Progenitor cell of endocrine pancreas (in vitro differentiated cells): ENCODE results near the gene ARMC5. TPM values are rescaled to one million over a fixed set of nuclear protein-coding genes. Genes with fewer than 3 reads are reported as not detected.

Experiments used
- DNase-seq: peaks from one replicate; pipeline ENCODE4 v3.0.0; 2021; ENCODE audit warnings: low spot score; ENCODE audit not compliant: unreplicated experiment
- H3K27ac Mint-ChIP-seq: 2 replicates; pipeline ENCODE4 v1.8.0; 2021; ENCODE audit warnings: mild to moderate bottlenecking, moderate library complexity, mixed read lengths
- H3K27me3 Mint-ChIP-seq: 2 replicates; pipeline ENCODE4 v1.8.0; 2021; ENCODE audit warnings: mixed read lengths
- H3K36me3 Mint-ChIP-seq: 2 replicates; pipeline ENCODE4 v1.8.0; 2022; ENCODE audit warnings: mixed read lengths; ENCODE audit not compliant: insufficient read depth
- H3K4me1 Mint-ChIP-seq: 2 replicates; pipeline ENCODE4 v1.8.0; 2021; ENCODE audit warnings: low read depth, mixed read lengths
- H3K4me3 Mint-ChIP-seq: 2 replicates; pipeline ENCODE4 v1.8.0; 2021; ENCODE audit warnings: low read depth, mild to moderate bottlenecking, moderate library complexity, mixed read lengths
- H3K9me3 Mint-ChIP-seq: 2 replicates; pipeline ENCODE4 v1.8.0; 2021; ENCODE audit warnings: low read depth, mixed read lengths
- total RNA-seq: library from RNA; stranded (reverse); gene quantifications from 2 replicates; pipeline ENCODE4 v1.2.1, GENCODE V29; 2021
- TF ChIP-seq, protein P1 (sequence below): fragments of 200-600 bp; sonication (generic); IDR thresholded peaks from one replicate; pipeline ENCODE4 v1.5.0; 2021; ENCODE audit warnings: antibody characterized with exemption, mild to moderate bottlenecking; ENCODE audit not compliant: unreplicated experiment

Gene ARMC5
- total RNA-seq, 1 donor from 2014 or later: 14.8 TPM

DNA sequence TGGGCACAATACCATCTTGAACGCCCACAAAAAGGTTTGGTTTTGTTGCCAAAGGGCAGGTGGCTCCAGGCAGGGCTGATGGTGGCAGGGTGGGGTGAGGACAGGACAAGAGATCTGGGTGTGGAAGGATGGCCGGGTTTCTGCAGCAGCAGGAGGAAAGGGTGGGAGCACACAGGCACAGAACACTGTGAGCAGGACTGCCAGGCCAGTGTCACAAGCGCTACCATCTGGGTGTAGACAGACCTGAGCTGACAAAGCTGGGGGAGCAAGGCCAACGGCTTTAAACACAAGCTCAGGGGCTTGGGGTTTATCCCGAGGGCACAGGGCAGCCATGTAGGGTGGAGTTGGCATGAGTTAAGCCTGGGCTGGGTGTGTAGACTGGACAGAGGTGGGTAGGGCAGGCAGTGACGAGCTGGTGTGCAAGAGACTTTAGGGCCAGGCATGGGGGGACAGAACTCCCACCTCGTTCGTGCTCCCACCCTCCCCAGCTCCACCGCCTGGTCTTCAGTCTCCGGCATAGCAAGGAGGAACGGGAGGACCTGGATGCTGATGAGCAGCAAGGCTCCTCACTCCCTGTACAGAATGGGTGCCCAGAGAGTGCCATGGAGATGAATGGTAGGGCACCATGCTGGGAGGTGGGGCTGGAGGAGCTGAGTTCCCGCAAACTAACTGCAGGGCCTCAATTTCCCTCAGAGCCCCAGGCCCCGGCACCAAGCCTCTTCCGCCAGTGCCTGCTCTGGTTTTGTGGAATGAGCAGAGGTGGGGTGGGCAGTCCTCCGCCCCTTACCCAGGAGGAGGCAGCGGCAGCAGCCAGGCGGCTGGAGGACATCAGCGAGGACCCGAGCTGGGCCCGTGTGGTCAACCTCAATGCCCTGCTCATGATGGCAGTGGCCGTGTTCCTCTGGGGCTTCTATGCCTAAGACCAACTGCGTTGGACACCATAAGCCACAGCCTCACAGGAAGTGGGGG lies 30.6 kb downstream of the ARMC5 start:
- Mint-ChIP-seq H3K4me3 (no peak overlapping the region), H3K27me3 (peaks cover 39% of the 10 kb centered on the region), H3K36me3 (peaks cover 17% of the 10 kb centered on the region), H3K27ac (no peak overlapping the region), H3K9me3 (no peaks in the 10 kb centered on the region), H3K4me1 (peaks cover 6% of the 10 kb centered on the region)
- TF ChIP-seq, protein P1, sequence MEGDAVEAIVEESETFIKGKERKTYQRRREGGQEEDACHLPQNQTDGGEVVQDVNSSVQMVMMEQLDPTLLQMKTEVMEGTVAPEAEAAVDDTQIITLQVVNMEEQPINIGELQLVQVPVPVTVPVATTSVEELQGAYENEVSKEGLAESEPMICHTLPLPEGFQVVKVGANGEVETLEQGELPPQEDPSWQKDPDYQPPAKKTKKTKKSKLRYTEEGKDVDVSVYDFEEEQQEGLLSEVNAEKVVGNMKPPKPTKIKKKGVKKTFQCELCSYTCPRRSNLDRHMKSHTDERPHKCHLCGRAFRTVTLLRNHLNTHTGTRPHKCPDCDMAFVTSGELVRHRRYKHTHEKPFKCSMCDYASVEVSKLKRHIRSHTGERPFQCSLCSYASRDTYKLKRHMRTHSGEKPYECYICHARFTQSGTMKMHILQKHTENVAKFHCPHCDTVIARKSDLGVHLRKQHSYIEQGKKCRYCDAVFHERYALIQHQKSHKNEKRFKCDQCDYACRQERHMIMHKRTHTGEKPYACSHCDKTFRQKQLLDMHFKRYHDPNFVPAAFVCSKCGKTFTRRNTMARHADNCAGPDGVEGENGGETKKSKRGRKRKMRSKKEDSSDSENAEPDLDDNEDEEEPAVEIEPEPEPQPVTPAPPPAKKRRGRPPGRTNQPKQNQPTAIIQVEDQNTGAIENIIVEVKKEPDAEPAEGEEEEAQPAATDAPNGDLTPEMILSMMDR: no peak
- DNase-seq: no peak

DNA sequence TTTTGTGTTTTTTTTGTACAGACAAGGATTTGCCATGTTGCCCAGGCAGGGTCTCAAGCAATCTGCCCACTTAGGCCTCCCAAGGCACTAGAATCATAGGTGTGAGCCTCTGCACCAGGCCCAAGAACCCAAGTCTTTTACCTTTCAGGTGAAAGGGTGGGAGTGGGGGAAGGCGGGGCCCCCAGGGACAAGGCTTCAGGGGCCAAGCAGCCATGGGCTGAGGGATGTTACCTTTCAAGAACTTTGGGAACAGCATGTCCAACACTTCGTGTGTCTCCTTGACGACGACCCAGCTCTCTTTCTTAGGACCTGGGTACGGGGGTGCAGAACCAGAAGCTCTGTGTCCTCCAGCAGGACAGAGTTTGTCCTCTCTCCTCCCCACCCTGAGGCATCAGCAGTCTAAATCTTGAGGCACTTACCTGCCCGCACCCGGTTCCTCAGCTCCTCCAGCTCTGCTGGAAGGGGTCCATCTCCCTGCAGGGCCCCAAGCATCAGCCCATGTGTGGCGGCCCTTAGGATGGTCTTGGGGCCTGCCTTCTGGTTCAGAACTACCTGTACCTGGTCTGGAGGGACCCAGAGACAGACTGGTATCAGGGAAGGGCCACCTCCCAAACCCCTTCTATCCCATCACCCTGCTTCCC lies 32.6 kb downstream of the ARMC5 start:
- no peak overlapping the region for H3K4me3 Mint-ChIP-seq
- TF ChIP-seq, protein P1: no peak

DNA sequence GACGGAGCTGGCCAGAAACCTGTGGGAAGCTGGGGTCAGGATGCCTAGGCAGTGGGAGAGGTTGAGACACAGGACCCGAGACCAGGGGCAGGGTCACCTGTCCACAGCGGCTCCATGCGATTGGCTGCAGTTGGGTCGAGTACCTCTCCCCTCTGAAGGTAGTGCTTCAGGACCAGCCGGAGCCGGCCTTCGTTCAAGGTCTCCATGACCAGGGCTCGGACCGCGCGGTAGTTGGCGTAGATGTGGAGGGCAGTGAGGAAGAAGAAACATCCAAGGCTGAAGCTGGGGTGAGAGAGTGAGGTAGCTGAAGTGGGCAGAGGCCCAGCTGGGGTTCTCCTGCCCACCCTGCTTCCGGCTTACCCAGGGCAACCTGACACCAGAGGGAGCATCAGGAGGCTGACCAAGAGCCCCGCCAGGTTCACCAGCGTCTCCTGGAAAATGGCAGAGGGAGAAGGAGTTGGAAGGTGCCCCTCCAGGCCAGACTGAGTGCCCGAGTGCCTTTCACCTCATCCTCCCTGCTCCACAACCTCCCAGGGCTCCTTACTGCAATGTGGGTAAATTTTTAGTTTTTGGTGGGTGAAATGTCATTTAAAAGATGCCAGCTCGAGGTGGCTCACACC lies 34.3 kb downstream of the ARMC5 start:
- no peak for DNase-seq
- no peaks in the 10 kb centered on the region for H3K4me1 Mint-ChIP-seq
- H3K27ac Mint-ChIP-seq: no peak overlapping the region
- TF ChIP-seq, protein P1: no peak
- no peaks in the 10 kb centered on the region for H3K9me3 Mint-ChIP-seq
- no peak overlapping the region for H3K4me3 Mint-ChIP-seq
- peaks cover 11% of the 10 kb centered on the region for H3K27me3 Mint-ChIP-seq
- peaks cover 23% of the 10 kb centered on the region for H3K36me3 Mint-ChIP-seq

More for the DNA sequence above, 32.6 kb downstream of the ARMC5 start:
- peaks cover 17% of the 10 kb centered on the region for H3K36me3 Mint-ChIP-seq
- no peaks in the 10 kb centered on the region for H3K9me3 Mint-ChIP-seq
- DNase-seq: no peak
- peaks cover 20% of the 10 kb centered on the region for H3K27me3 Mint-ChIP-seq
- H3K4me1 Mint-ChIP-seq: peaks cover 3% of the 10 kb centered on the region
- H3K27ac Mint-ChIP-seq: no peak overlapping the region

DNA sequence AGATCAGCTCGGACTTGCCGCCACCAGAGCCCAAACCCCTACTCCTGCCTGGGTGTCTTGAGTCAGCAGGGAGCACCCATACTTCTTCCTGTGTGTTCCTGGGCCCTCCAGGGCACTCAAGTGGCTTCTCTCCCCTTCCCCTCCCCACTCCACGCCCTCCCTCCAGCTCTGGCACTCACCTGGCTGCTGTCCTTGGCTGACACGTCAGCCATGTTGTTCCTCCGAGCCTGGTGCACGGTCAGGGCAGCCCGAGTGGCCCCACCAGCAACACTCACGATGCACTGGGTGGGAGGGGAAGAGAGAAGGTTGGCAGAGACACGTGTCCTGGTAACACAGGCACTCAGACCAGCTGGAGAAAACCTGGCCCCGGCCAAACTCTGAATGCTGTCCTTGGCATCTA lies 37.4 kb downstream of the ARMC5 start:
- no peak overlapping the region for H3K27ac Mint-ChIP-seq
- H3K4me3 Mint-ChIP-seq: no peak overlapping the region
- H3K36me3 Mint-ChIP-seq: peaks cover 16% of the 10 kb centered on the region
- TF ChIP-seq, protein P1: no peak
- no peak for DNase-seq
- H3K9me3 Mint-ChIP-seq: no peaks in the 10 kb centered on the region
- no peaks in the 10 kb centered on the region for H3K4me1 Mint-ChIP-seq
- H3K27me3 Mint-ChIP-seq: no peaks in the 10 kb centered on the region

DNA sequence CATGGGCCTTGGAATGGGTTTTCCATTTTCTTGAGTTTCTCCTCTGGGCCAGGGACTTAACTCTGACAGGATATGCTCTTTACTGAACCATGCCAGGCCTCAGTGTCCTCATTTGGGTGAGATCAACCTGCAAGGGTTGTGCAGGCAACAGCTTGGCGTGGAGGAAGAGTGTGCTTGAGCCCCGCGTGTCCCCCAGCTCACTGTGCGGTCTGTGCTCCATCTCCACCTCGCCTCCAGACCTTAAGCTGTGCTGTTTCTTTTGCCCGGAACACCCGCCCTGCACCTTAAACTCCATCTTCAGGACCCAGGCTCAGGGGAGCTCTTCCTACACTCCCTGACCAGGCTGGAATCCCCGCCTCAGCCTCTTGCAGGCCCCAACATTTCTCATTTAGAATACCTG lies 39.2 kb downstream of the ARMC5 start:
- no peak for DNase-seq
- no peak overlapping the region for H3K27ac Mint-ChIP-seq
- H3K4me3 Mint-ChIP-seq: no peak overlapping the region
- no peaks in the 10 kb centered on the region for H3K9me3 Mint-ChIP-seq
- H3K4me1 Mint-ChIP-seq: no peaks in the 10 kb centered on the region
- H3K27me3 Mint-ChIP-seq: no peaks in the 10 kb centered on the region
- TF ChIP-seq, protein P1: no peak
- peaks cover 10% of the 10 kb centered on the region for H3K36me3 Mint-ChIP-seq
